ENCODE data around the gene ADGRD1.

The ADGRD1 gene

GRCh38 chr12:131076791-131077747, 123.4 kb downstream of the ADGRD1 start:
- DNase-seq = no peak

DNA sequence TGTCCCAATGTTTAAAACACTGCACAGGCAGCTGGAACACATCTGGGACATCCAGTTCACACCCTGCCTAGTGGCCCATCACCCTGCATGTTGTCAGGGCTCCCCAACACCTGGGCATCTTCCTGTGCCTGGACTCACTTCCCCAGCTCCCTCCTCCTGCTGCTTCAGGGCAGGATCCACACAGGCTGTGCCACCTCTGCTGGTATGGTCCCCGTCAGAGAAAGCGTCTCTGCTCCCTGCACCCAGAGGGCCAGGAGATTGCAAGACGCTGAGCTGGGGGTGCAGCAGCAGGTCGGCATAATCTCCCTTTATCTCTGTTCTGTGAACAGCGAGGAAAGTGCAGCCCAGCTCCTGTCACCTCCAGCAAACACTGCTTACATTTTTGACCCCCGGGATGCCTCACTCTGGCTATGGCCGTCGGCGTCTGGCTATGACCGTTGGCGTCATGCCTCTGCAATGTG, 124.3 kb downstream of the ADGRD1 start:
- no peak for DNase-seq

DNA sequence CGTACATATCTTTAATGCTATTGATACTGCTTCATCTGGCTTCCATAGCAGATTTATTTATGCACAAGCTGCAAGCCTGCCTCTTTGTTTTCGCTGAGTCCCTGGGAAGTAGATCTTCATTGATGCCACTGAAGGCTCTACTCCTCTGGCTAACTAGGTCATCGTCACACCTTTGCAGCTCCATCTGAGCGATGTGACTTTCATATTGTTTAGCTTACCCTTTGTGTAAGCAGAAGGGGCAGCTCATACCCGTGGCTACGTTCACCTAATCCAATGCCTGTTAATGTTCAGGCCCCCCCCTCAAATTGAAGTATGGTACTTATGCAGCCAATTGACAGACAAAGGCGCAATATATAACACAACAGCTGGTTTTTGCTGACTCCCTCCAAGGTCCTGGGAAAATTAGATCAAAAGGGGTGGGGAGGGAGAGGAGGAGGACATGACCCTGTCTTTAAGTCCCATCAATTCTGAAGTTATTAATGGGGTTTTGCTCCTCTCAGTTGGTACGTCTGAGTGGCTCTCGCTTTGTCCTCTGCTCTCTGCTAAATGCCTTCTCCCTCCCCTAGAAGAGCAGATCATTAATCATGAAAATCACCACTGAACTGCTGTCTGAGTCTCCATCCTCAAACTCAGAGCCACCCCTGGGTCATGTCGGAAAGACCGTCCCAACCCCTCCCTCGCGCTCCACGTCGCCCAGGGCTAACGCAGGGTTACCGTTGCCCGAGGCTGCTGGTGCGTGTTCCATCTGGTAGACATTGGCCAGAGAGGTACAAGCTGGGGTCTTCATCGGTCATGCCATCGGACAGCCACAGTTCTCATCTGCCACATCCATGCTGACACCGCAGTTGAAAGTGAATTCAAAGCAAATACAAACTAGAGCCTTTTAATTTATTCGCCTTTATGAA, 128.8 kb downstream of the ADGRD1 start:
- DNase-seq = no peak

DNA sequence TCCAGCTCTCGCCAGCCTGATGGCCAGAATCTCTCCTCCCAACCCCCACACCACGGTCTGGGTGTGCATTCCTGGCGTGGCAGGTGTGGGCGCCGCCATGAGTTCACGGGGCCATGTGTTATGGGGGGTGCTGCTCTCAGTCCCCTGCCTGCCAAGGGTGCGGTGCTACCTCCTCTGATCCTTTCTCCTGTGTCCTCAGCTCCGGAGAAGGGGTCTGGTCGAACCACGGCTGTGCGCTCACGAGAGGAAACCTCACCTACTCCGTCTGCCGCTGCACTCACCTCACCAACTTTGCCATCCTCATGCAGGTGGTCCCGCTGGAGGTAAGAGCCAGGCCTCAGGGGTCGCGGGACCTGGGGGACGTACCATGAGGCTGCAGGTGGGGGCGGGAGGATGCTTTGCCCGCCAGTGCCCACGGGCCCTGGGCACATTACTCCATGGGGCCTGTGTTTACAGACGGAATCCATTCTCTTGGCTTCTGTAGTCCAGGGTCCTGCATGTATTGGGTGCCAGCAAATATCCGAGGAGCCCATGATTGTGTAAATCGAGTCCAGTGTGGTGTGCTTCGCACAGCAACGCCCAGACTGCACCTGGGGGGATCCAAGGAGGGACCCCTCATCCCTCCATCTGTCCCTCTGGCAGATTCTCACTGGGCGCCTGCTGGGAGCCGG, 130.8 kb downstream of the ADGRD1 start:
- DNase-seq = no peak

- peak in 1 of 2 donors; percentile 5 for DNase-seq
Measured at GRCh38 chr12:131085125-131085815, 131.6 kb downstream of the ADGRD1 start.

DNA sequence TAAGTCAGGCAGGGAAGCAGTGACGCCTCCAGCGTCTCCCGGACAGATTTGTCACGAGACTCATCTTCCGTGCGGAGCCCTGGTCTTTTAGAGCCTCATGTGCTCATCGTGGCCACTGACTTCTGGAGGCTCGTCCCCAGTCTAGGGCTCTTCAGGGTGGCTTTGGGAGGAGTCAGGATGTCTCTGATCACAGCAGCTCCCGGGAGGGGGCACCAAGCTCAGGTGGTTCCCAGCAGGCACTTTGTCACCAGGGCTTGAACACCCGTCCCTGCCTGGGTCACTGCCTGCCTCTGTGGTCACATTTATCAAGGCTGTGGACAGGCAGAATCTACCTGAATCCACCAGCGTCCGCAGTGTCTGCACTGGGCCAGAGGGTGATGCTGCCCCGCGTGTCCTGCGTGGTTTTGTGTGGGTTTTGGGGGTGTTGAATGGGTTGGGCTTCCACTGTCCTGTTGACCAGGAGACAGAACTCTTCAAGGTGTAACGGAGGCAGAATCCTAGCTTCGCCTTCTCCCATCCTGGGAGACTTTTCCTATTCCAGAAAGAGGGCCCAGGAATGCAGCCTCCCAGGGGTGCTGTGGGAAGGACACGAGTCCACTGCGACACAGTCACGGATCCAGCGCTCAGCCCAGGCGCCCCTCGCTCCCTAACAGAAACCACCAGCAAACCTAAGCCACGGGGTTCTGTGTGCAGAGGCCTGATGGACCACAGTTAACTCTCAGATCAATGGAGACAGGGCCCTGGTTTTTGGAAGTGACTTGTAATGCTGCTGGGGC, 132.3 kb downstream of the ADGRD1 start:
- DNase-seq = peak in 1 of 2 donors; percentile 6

DNA sequence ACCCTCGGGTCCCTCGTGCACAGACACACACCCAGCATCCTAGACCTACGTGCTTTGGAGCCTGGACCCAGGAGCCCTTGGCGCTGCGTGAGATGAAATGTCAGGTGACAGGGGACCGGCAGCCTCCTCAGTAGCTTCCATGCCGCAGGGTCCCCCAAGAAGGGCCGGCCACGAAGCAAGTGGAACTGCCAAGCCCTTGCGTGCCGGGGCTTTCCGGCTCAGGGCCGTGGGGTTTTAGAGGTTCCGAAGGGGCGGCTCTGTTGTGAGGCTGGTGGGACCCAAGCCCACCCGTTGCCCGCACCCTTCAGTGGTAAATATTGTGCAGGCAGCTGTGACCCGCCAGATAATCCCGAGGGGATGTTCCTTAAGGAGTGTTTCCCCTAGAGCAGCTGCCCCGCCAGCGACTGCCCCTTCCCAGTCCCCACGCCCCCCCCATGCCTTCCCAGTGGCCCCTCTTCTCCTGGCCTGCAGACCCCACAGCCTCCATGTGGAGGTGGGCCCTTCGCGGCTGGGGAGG, 133.7 kb downstream of the ADGRD1 start:
- peak in 1 of 2 donors; percentile 10 for DNase-seq

DNA sequence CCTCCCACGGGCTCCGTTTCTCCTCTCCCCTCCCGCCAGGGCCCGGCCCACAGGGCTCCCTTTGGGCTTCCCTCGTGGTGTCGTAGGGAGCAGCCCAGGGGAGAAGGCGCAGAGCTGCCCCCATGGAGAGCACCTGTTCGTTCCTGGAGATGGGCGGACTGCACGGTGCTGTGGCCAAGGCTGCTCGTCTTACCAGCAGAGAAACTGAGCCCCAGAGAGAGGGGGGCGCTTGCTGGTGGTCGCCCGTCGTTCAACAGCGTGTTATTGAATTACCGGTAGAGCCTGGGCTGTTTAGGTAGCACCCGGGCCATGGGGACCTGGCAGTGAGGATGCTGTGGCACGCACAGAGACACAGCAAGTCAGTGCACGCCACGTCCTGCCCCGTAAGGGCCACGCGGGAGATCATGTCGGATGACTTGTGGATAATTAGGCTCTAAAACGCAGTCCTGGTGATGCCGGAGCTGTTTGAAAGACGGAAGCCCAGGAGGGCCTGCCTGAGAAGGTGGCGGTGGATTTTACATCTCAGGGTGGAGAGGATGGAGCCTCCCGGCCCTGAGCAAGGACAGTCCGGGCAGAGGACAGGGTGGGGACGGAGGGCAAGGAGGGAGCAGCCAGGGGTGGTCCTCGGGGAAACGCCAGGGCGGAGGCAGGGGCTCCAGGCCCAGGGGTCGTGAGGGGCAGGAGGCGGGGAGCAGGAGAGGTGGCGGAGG, 134.4 kb downstream of the ADGRD1 start:
- peak in 1 of 2 donors; percentile 13 for DNase-seq

- DNase-seq = no peak
Measured at GRCh38 chr12:131088701-131089530, 135.2 kb downstream of the ADGRD1 start.

DNA sequence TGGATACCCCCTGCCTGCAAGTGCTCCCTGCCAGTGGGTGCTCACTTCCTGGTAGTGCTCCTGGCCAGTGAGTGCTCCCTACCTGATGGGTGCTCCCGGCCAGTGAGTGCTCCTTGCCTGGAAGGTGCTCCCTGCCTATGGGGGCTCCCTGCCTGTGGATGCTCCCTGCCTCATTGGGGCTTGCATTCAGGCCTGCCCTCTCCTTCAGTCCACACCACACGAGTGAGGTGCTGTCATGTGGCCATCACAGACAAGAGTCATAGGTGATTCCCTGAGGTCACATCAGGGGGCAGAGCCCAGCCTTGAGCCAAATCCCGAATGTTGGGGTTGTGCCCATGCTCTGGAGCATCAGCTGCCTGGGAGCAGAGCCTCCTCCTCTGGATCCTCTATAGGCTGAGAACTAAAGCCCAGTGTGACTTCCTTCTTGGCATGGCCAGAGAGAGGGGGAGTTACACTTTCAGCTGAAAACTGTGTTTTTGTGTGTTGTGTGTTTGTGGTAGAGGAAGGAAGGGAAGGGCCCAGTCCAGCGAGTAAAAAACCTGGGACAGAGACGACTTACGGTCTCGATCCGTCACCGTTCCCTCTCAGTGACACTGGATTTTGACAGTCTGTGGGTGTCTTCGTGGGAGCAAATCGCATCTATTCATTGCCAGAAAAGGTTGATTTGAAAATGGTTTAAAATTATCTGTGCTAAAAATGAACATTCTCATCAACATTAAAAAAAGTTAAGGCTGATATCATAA, 136.0 kb downstream of the ADGRD1 start:
- DNase-seq = no peak

DNA sequence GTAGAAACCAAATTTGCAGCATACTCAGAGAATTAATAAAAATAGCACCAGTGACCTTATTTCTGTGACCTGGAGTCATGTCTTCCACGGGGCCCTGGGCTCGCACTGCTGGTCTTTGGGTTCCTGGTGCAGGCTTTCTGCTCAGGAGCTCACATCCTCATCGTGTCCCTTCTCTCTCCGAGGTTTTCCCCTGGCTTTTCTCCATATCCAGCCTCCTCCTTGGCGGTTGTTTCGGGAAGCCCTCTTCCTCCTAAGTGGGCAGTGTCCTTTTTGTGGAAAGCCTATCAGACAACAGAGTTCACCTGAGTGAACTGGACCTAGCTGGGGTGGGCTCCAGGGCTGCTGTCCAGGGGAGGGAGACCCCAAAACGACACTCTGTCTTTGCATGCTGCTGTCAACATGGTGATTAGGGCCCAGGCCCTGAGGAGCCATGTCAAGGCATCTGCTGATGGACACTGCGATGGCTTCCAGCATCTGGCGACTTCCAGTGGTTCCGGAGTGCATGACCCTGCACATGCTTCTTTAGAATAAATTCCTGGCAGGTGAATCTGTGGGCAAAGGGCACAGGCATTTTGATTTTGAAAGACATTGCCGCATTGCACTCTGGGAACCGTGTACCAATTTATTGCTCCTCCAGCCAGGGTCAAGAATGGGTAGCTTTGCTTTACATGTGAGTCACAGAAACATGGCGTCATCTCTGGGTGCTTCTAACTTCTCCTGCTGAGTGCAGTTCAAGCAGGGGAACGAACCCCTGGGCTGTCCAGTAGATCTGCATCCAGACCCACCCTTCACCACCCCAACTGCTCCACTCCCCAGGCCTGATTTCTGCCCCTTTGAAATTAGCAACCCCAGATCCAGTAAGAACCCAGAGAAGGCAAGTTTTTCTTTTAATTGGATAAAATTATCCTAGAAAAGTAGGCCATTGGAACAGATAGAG, 136.8 kb downstream of the ADGRD1 start:
- DNase-seq = no peak

DNA sequence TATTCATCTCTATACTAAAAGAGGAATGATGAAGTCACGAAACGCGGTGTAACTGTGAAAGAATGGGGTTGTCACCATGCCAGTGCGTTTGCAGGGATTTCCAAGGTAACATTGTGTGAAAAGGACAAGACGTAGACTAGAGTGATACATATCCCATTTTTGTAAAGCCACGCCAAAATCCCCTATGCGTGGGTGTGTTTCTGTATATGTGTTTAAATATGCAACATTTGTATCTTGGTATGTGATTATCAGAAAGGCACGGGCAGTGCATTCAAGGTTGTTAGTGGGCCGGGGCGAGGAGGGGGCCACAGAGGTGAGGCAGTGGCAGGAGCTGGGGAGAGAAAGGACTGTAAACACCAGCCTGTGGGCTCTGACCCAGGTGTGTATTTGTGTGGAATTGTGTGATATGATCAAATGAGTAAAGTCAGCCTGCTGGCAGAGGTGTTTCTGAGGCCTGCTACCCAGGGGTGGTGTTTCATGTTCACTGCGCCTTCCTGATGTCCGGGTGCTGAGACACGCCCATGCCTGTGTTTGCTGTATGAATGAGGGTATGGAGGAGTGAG, 137.8 kb downstream of the ADGRD1 start:
- DNase-seq = peak; percentile 20 to 38

GRCh38 chr12:131091976-131092691, 138.4 kb downstream of the ADGRD1 start:
- DNase-seq = no peak

- no peak for DNase-seq
Measured at GRCh38 chr12:131092901-131093603, 139.3 kb downstream of the ADGRD1 start.

DNA sequence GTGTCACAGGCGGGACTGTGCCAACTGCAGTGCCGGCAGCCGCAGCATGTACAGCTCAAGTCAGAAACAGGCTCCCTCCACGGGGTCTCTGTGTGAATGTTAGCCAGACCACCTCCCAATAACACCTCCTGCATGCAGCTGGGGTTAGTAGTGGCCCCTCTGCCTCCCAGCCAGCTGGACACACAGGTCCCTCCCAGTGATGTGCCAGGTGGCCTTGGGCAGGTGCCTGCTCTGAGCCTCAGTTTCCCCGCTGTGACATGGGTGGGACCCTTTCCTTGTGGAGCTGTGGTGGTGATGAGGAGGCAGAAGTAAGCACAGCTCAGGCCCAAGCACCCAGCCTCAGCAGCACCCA, 139.9 kb downstream of the ADGRD1 start:
- no peak for DNase-seq

Data from stimulated activated CD4-positive, alpha-beta T cell treated with anti-CD3 and anti-CD28 coated beads, Interleukin-2, amount 100 ng/mL, for 24 hours (primary cell).